T-helper 1 cell treated with Interleukin-12 subunit alpha and Interleukin-12 subunit beta and Interleukin-4 antibody, amounts not matched to agents 30 ng/mL and 1 ng/mL, for 36 hours (primary cell): Measurements from ENCODE around the gene CHD5. TPM values are rescaled to one million over a fixed set of nuclear protein-coding genes. Genes with fewer than 3 reads are reported as not detected.

ENCODE experiments used
- intact Hi-C: fragments of 100-400 bp; cut with micrococcal nuclease; formaldehyde crosslinking; loops from one replicate; pipeline ENCODE4 v1.15.1; 2024
- total RNA-seq: library from RNA; stranded (reverse); gene quantifications from 2 replicates; pipeline ENCODE4 v1.2.3, GENCODE V29; 2022

CHD5 gene
- total RNA-seq, 1 donor from 2014 or later: 2.3 TPM

DNA sequence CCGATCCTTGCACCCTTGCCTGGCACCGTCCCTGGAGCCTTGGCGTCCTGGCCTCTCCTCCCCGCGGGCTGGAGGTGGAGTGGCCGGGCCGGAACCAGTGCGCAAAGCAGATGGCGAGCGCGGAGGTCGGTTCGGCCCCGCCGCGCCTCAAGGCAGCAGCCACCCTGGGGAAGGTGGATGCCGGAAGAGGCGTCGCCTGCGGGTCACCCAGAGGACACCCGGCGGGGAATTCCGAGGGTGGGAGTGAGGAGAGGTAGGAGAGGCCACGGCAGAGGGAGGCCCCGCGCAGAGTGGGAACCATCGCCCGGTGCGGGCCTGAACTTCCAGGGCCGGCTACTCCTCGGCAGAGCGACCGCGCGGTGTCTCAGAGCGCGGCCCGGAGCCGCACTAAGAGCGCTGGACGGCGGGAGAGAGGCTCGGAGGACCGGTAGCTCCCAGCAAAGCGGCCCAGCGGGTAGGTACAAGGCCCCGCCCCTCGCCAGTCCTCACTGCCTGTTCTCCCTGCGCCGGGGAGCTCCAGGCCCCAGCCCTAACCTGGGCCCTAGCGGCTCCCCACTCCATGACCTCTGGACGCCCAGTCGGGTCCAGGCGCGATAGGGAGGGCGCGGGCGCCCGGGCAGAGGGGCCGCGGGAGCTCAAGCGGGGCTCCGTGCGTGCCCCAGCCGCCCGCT lies 25.9 kb upstream of the CHD5 start, which contains the start of gene RNF207:
TSS of gene RNF207 (plus strand) at position 271 of the 671 bp plus-strand sequence. CDS start 417 bp downstream, outside the sequence.
- intact Hi-C loops: loop anchor here (2.0 to 5.0 kb wide), 3 partner anchors 153 to 349 kb away; partner anchors contain the start of genes NOL9 and TAS1R1

DNA sequence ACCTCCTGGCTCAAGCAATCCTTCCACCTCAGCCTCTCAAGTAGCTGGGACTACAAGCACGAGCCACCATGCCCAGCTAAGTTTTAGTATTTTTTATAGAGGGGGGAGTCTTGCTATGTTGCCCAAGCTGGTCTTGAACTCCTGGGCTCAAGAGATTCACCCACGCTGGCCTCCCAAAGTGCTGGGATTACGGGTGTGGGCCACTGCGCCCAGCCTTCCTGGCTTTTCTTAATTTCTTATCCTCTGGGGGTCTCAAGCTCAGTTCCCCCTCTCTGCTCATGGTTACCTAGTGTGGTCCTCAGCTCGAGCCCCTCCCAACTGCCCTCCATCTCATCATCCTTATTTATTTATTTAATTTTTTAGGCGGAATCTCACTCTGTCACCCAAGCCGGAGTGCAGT lies 22.1 kb upstream of the CHD5 start:
- intact Hi-C loops: no loop called here

DNA sequence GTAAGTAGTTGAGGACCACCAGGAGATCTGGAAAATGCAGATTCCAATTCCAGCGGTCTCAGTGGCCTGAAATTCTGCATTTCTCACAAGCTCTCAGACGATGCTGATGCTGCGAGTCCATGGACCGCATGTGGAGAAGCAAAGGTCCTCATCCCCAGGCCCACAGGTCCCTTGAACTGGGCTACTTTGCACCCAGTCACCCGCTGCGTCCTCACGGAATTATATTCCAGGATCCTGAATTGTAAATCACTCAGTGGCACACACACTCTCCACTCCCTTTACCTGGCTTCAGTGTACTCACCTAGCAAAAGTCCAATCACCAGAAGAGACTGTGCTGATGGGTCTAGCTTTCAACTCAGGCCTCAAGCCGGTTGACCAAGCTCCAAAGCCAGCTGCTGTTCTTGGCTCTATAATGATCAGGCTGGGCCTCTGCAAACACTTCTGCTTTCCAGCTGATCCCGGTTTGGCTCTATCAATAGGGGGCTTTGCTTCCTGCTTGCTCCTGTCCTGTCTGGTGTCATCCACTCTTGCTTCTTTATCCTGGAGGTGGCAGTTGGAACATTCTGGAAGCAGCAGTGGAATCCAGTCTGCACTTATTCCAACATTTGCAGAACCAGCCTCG lies 20.2 kb upstream of the CHD5 start:
- intact Hi-C loops: no loop called here

DNA sequence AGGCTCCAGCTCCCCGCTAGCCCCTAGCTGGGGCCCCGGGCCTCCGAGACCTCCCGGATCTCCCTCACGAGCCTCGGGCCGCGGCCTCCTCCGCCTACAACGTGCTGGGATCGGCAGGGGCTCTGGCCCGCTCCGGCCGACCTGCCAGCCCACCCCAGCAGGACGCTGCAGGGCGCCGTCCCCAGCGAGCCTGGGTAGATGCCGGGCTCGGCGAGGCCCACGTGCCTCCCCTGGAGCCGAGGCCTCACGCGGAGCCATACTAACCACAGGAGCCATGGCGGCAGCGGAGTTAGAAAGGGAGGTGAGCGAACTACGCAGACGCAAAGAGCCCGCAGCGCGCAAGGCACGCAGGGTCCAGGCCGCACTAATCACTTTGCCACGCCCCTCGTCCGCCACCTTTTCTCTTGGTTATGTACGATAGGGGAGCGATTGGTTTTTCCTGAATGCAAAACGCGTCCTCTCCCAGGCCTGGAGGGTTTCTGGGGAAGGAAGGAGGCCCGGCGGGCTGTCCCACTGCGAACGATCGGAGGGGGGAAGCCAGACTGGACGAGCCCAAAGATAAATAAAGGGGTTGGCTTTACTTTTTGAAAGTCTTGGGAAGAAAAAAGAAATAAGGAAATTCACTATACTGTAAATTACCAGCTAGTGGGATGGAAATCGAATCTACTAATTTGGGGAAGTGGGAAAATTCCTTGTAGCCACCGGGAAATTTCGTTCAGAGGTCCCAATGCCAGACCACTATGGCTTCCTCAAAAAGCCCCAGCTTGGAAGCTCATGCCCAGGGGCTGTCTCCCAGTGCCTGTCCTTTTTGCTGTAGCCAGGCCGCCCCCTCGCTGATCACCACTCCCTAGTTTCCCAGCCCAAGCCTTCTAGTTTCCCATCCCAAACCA lies 19.4 kb upstream of the CHD5 start, which contains the start of gene RPL22:
TSS of gene RPL22 (minus strand) at position 298 of the 890 bp plus-strand sequence. CDS start at position 276, 22 bp downstream.
- intact Hi-C loops: loop anchor here (1.0 to 5.0 kb wide), 11 partner anchors 10 to 502 kb away; partner anchors contain the start of genes DNAJC11, ICMT, NOL9 and PHF13

DNA sequence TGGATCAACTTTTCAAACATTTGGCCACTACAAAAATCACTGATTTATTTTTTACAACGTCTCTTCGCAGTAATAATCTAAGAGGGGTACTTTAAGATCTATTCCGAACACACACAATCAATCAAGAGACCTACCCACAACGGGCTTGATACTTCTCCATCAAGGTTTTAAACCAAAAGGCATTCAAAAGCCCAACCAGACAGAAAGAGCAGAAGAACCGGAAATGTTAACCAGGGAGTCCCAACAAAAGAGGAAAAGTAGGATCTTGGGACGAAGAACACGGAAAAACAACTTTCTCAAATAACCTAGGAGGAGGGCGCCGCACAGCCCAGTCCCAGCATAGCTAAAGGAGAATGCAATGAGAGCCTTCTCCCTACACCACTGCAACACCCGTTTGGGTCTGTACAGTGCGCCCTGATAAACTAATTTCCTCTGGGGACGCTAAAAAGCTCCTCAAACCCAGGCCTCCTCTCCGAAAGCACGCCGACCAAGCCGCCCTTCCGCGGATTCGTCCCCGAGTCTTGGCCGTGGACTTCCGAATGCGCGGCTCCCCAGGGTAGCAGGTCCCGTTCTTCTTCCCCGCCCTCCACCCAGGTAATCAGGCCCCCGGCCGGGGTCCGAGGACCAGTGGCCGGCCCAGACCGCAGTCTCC lies 18.7 kb upstream of the CHD5 start:
- intact Hi-C loops: loop anchor here (1.0 to 5.0 kb wide), 11 partner anchors 11 to 503 kb away; partner anchors contain the start of genes DNAJC11, ICMT, NOL9 and PHF13

DNA sequence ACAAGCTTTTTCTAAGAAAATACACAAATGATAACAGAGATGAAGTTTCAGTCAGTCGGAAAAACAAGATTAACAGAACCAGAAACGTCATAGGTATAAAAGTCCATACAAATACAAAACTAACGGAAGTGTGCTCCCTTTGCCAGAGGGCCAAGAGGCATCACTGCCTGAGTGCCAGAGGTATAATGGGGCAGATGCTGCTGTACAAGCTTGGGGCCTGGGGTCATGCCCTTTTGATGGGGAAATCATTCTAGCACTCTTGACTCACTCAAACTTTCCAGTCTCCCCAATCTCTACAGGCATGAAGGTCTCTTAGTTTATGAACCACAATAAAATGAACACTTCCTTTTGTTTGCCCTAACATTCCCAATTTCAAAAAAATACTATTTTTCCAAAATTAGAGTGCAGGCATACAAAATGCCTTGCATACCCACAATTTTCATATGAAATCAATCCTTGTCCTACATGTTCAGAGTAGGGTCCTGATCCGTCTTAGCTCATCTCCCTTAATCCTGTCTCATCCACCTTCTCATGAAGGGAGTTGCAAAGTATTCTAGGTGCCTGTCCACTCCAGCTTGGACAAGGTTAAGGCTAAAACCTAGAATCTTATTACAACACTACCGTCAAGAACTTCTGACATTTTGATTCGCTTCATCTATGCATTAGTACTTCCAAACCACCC lies 17.8 kb upstream of the CHD5 start:
- intact Hi-C loops: loop anchor here (2.0 to 5.0 kb wide), 3 partner anchors 49 to 357 kb away; partner anchors contain the start of genes NOL9 and TAS1R1

DNA sequence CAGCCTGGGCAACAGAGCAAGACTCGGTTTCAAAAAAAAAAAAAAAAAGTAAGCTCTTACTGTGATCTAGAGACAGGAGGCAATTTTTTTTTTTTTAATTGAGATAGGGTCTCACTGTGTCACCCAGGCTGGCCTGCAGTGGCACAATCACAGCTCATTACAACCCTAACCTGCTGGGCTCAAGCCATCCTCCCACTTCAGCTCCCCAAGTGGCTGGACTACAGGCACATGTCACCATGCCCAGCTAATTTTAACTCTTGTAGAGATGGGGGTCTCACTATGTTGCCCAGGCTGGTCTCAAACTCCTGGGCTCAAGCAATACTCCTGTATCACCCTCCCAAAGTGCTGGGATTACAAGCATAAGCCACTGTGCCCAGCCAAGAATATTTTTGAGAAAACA lies 11.8 kb upstream of the CHD5 start:
- intact Hi-C loops: no loop called here

DNA sequence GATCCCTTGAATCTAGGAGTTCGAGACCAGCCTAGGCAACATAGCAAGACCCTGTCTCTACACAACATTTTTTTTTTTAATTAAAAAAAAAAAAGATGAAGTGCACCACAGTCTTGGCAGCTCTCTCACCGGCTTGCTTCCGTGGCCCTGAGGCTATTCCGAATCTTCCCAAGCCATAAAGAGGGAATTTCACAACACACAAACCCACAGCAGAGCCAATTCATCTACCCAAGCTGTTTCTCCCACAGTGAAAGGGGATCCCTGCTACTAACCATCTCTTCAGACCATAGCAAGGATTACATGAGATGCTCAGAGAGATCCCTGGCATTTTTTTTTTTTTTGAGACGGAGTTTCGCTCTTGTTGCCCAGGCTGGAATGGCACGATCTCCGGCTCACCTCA lies 8.3 kb upstream of the CHD5 start:
- intact Hi-C loops: no loop called here

DNA sequence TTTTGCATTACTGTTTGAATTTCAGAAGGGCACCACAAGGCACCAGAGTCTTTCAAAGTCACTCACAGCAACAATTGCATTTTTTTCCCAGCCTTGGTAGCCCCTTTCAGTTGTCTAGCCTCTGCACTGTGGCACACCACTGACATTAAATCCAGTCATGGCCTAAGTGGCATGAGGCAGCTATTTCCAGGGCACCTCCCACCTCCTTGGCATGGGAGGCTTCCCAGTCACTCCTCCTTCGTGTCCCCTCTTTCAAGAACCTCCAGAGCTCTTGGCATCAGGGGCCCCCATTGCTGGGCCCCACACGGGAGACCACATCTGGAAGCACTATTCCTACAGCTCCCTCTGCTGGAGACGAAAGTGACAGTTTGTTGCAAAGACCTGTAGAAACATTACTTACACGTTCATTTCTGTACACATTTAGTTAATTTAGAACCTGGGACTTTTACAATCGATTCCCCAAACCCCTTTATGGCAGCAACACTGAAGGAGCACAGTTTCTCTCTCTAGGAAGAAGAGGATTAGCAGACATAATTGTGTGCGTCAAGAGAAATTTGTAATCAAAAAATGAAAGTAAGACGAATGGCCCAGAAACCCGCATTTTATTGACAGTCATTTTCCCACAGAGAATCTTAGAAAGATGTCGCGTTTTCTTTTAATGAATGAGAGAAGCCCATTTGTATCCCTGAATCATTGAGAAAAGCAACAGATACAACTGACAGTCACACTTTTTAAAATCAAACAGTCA lies 5.7 kb upstream of the CHD5 start:
- intact Hi-C loops: loop anchor here (1.0 kb wide), 1 partner anchor 78 kb away; no protein-coding TSS in a partner anchor

DNA sequence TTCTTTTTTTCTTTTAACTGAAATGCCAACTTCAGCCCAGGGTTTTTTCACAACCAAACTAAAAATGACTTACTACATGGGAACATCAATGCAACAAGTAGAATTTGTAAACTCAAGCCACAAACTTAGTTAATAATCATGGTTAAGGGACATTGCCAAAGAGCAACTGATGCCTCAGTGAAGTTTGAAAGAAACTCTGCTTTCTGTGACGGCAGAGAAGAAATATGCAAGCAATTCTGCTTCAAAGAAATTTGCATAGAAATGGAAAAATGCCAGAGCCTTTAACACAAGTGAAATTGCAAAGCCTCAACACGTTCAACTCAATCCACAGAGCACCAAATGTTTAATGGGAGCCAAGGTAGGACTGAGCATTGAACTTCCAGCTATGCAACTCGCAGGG lies 5.0 kb upstream of the CHD5 start:
- intact Hi-C loops: no loop called here

DNA sequence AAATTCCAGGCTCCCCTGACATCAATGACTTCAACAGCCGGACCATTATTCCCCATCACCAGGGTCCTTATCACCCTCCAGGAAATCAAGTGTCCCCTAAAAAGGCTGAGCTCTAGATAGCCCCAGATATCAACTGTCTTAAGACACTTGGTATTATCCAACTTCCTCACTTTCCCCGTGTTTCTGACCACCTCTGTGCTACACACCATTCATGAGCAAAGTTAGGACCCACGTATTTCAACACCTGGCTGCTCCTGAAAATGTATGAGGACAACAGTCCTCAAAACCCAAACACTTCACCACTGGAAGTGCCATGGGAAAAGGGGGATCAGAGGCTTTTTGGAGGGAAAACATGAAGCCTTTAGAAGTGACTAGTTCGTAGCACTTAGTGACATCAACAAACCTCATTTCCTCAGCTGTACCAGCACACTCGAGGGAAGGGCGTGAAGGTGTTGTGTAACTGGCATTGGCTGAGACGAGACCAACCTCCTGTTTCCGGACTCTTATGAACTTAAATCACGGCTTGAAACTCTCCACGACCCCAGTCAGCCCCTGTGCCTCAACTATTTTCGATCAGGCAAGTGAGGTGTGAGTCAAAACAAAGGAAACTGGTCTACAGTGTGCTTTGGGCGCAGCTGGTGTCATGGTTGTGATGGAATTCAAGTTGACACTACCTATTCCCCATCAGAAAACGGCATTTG lies 4.1 kb upstream of the CHD5 start:
- intact Hi-C loops: no loop called here

DNA sequence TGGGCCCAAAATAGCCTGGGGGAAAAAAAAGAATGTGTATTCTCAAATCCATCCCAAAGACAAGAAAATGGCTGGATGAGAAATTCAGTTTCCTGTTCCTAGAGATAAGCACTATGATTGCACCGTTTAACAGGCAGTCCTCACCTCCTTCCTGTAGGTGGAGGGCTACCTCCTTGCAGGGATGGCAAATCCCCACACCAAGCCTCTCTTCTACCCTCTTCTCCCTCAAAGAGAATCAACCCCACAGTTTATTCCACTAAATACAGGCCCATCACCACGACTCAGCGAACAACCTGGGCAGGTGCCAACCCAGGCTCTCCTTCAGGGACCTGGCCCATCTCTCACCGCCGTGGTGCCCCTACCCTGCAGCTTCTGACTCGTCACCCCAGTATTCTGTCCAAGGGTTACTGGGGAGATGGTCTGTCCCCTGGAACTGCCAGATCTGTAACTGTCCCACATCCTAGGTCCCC lies 3.4 kb upstream of the CHD5 start:
- intact Hi-C loops: no loop called here

DNA sequence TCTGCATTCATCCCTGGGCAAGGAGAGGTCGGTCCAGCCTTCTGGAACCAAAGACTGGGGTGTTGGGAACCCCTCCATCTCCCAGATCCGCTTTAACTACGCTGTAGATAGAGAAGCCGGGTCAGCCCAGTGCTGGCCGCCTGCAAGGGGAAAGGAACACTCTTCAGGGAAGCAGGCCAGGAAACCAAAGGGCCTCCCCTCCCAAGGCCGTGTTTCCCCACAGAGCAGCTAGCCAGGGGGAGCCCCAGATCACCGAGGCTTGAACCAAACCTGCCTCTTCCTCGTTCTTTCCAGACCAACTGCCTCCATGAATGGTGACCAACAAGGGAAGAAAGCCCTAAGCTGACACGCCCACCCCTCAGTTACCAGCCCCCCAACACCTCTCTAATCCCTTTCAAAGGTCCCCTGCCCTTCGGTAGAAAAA lies 1.2 kb upstream of the CHD5 start:
- intact Hi-C loops: no loop called here

DNA sequence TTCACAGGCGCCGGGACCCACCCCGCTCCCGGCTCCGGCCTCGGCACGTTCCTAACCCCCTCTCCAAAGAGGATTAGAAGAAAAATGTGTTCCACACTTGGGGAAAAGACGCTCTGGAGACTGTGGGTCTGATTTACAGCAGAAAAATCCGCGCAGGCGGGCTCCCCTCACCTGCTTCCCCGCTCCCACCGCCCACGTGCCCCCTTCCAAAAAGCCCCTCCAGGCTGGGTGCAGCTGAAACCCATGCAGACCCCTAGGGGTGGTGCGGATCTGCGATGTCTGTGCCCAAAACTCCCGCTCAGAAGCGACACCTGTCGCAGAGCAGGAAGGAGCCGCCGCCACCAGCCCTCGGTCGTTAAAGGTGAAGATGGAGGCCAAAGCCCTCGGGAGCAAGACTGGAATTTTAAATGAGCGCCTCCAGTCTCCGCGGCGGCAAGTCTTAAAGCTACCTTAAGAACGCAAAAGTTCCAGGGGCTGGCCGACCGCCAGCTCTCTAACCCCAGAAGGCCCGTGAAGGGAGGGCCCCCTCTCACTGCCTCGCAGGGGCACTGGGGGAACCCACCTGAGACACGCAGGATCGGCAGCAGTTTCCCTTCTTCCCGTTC lies 688 bp upstream of the CHD5 start:
- intact Hi-C loops: no loop called here

DNA sequence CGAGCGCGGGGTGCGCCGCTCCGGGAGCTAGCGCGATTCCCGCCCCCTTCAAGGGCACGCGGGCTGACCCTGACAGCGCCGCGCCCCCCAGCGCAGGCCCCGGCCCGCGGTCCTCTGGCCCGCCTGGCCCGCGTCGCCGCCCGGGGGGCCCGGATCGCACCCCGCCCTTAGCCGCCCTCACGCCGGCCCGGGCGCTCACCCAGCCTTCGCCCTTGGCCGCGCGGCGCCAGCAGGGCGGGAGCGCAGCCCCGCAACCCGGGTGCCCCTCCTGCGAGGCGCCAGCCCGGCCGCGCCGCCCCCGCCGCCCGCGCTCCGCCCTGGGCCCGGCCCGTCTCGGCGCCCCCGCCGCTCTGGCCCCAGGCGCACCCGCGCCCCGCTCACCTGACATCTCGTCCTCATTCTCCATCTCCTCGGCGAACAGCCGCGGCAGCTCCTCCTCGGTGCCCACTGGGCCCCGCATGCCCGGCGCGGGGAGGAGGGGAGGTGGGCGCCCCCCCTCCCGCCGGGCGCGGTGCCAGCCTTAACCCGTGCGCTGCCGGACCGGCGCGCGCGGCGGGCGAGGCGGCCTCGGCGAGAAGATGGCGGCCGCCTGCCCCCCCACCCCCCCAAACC lies 451 bp downstream of the CHD5 start:
- intact Hi-C loops: no loop called here

DNA sequence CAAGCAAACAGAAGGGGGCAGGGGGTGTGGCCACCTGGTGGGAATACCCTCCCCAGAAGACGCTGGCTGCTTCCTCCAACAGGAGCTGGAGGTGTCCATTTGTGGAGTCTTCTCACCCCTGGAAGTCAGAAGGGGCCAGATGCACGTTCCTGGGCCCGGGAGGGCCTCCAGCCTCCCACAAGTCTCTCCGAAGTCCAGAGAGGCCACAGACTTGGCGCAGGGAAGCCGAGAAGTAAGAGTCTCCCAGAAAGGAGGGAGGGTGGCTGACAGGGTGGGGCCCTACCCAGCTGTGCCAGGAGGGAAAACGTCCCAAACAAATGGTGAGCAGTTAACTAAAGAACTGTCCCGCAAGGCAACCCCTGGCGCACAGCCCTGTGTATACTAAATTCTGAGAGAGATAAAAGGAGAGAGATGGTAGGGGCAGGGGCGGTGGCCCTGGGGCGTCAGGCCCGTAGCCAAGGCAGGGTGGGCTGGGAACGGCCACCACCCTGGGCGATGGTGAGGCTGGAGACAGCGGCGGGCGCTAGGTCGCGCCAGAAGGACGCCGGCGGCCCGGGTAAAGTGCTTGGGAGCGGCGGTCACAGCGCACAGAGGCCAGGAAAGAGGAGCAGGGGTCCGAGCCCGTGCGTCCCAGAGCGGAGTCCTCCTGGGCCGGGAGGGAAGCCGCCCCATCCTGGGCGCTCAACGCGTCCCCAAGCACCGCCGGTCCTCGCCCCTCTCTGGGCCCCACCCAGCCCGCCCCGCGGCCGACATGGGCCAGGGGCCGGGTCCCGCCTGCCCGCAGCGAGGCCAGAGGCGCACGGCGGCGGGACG lies 1.2 kb downstream of the CHD5 start:
- intact Hi-C loops: no loop called here
